Fibroblast of skin of abdomen (primary cell): ENCODE measurements around the gene RFTN1.
"Not testable (repeated sequence)": the region's sequence is repeated elsewhere in the genome, so short reads cannot be mapped to it uniquely, and the experiment has no call there.

Experiments
- DNase-seq: peaks from one replicate; pipeline ENCODE4 v3.0.0-alpha.2; 2013

RFTN1 gene

DNA sequence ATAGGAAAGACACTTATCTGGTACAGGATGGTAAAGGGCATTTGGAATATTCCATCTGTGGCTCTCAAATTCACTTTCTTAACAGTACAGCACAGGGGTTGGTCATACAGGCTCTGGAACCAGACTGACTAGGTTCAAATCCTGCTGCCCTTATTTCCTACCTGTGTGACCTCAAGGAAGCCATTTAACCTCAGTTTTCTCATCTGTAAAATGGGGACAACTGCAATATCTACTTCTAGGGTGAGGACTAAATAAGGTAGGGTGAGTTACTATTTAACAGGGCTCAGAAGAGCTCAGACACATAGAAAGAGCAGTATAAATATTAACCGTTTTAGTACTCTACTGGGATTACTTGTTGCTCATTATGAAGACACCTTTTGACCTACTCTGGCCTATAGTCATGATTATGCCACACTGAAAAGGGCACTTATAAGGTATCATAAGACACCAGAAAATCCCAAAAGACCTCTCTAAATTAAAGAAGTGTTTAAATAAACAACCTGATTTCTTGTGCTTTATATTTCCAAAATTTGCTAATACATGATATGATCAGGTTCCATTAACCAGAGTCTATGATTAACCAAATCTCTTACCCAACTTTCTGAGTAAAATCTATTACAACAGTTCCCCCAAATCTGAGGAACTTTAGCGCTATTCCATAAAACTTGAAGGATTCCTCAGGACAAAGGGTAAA lies 6.5 kb downstream of the RFTN1 start:
- no peak for DNase-seq

DNA sequence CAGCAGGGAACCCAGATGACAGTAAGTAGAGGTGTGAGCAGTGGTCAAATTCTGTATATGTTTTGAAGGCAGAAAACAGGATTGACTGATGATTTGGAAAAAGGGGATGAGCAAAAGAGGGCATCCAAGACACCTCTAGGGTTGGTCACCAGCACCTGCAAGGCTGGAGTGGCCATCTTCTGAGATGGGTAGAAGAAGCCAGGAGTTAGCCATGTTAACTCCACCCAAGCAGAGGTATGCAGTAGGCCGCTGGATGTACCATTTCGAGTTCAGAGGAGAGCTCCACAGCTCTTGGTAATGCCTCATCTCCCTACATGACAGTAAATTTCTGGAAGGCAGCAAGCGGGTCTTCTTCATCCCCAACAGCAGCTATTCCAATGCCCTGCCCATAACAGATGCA lies 7.0 kb downstream of the RFTN1 start:
- DNase-seq: no peak

GRCh38 chr3:16504692-16505091 lies 8.8 kb downstream of the RFTN1 start:
- no peak for DNase-seq

DNA sequence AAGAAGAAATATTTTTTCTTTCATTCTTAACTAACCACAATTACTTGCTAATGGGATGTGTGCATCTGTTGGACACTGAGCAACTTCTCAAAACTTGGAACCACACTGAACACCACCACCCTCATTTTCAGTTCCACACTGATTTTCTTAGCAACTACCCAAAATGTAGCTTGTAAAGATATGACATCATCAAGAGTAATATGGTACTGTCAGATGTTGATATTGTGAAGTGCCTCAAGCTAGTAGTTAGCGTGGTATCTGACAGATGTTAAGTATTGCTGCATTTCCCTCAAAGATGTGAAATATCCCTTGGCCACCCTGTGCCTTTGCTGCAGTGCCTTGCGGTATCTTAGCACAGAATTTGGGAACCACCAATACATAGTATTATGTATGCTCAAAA lies 9.3 kb downstream of the RFTN1 start:
- DNase-seq: peak; percentile 58

DNA sequence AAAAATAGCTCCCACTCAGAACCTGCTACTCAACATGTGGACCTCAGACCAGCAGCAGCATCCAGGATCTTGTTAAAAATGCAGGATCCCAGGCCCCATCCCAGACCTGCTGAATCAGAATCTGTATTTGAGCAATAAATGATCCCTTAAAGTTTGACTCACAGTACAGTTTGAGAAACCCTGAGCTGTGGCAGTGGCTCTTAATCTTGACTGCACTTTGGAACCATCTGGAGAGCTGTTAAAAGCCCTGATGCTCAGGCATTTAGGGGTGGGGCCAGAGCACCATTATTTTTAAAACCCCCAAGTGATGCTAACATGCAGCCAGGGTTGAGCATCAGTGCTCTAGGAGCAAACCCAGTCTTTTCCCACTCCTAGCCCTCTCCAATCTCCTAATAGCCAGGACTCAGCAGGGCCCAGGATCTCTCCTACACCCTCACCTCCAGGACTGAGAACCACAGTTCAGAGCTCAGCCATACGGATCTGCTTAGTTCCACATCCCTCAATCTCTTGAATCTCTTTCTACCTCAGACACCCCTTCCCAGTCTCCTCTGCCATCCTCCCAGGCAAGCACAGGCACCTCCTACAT lies 10.2 kb downstream of the RFTN1 start:
- DNase-seq: peak; percentile 22

DNA sequence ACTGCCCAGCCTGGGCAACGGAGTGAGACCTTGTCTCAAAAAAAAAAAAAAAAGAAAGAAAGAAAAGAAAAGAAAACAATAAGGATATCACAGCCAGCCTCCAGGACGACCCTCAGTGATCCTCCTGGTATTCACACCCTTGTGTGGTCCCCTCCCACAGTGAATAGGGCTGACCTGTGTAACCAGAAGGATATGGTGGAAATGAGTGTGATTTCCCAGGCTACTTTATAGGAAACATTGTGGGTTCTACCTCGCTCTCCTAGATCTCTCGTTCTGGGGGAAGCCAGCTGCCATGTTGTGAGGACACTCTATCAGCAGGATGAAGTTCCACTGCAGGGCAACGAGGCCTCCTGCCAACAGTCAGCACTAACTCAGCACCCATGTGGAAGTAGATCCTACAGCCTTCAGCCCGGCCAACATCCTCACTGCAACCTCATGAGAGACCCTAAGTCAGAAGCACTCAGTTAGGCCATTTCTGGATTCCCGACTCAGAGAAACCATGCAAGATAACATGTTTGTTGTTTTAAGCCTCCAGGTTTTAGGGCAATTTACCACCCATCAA lies 11.1 kb downstream of the RFTN1 start:
- no peak for DNase-seq

GRCh38 chr3:16501376-16501775 lies 12.1 kb downstream of the RFTN1 start:
- no peak for DNase-seq

GRCh38 chr3:16500911-16501310 lies 12.6 kb downstream of the RFTN1 start:
- no peak for DNase-seq

DNA sequence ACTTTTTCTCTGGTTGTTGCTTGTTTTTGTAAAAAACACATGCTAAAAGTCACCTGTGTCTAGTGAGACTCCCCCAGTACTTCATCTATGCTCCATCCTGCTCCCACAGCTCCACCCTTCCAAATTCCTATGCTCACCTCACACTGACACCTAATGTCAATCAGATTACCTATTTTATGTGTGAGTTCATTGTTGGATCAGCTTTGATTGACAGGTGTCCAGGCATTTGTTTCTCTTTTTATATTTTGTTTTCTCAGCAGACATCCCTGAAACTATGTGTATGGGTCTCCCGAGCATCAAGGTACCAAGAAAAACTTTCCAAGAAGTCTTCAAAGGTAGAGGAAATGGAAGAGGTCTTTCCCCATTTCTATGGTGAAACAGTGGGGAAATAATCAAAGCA lies 13.4 kb downstream of the RFTN1 start:
- no peak for DNase-seq

DNA sequence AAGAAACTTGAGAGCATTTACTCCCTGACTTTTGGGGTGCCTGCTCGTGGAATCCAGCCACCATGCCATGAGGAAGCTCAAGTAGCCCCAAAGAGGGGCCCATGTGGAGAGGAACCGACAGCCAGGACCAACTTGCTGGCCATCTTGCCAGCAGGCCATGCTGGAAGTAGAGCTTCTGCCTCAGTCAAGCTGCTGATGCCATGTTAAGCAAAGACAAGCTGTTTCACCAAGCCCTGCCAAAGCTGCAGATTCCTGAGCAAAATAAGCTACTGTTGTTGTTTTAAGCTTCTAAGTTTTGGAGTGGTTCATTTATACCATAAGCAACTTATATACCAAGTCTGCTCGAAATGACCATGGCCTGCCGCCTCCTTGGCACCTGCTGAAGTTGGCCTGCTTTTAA lies 14.1 kb downstream of the RFTN1 start:
- DNase-seq: no peak

DNA sequence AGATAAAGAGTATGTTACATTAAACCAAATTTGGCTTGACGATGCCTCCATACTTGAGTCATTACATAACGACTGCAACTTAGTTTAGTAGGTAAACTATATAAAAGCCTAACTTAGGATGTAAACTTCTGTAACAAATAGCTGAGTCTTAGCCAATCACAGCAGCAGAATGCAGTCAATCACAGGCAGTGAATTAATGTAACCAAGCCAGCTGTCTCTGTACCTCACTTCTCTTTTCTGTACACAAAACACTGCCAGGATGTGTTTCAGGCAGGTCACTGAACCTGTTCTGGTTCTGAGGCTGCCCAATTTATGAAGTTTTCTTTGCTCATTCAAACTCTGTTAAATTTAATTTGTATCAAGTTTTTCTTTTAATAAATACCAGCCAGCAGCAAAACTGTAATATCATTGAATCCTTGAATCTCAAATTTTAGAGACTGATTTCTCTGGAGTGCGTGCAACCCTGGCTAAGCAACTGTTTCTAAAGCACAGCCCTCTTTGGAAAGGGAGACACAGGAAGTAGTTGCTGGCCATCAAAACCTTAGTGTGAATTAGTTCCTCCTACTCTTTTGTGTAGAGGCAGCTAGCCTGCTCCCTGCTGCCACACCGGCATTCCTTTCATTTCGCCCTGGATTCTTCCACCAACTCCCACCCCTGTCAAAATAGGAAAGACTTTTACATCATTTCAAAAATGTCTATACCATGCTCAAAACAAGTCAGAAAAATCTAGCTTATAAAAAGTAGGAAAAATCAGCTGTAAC lies 15.2 kb downstream of the RFTN1 start:
- no peak for DNase-seq

GRCh38 chr3:16496408-16497222 lies 16.9 kb downstream of the RFTN1 start:
- DNase-seq: no peak

DNA sequence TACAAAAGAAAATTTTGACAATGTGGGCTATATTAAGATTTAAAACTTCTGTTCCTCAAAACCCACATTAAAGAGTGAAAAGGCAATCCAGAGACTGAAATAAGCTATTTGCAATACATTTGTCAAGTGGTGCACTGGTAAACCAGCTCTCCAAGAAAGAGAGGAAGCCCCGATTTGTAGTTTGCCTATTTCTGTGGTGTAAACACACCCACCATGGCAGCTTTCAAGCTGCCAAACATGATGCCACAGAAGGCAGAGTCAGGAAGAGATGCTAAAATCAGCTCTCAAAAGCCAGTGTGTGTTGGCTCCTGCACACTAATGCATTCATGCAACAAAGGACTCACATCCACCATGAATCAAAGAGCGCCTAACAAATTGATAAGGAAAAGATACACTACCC lies 17.5 kb downstream of the RFTN1 start:
- no peak for DNase-seq

GRCh38 chr3:16494814-16495431 lies 18.6 kb downstream of the RFTN1 start:
- DNase-seq: no peak

GRCh38 chr3:16494094-16494493 lies 19.4 kb downstream of the RFTN1 start:
- no peak for DNase-seq

GRCh38 chr3:16490062-16490619 lies 23.4 kb downstream of the RFTN1 start:
- no peak for DNase-seq

GRCh38 chr3:16489326-16490061 lies 24.0 kb downstream of the RFTN1 start:
- not testable (repeated sequence) for DNase-seq

DNA sequence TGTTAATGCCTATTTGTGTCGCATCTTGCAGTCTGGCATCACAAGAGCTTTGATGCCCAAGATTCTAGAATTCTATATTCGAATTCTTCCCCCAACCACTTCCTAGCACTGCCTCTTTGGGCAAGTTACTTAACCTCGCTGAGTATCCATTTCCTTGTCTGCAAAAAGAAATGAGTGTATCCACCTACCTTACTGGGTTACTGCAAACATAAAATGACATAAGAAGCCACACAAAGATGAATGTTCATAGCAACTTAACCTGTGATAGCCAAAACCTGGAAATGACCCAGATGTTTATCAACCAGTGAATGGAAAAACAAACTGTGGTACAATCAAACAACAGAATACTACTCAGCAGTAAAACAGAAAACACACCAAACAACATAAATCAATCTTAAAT lies 24.9 kb downstream of the RFTN1 start:
- DNase-seq: no peak

GRCh38 chr3:16487511-16488175 lies 25.9 kb downstream of the RFTN1 start:
- no peak for DNase-seq

- no peak for DNase-seq
These were observed 26.5 kb downstream of the RFTN1 start for GRCh38 chr3:16486951-16487480.
